GM19351 (cell line): ENCODE data around the gene KRT14.
"Not testable (repeated sequence)": the region's sequence is repeated elsewhere in the genome, so short reads cannot be mapped to it uniquely, and the experiment has no call there.

Experiments
- ATAC-seq: cut with Tn5 transposase; IDR thresholded peaks from one replicate; pipeline ENCODE4 v1.9.1; 2021; ENCODE audit warnings: mild to moderate bottlenecking, moderate library complexity; ENCODE audit not compliant: unreplicated experiment

The KRT14 gene

DNA sequence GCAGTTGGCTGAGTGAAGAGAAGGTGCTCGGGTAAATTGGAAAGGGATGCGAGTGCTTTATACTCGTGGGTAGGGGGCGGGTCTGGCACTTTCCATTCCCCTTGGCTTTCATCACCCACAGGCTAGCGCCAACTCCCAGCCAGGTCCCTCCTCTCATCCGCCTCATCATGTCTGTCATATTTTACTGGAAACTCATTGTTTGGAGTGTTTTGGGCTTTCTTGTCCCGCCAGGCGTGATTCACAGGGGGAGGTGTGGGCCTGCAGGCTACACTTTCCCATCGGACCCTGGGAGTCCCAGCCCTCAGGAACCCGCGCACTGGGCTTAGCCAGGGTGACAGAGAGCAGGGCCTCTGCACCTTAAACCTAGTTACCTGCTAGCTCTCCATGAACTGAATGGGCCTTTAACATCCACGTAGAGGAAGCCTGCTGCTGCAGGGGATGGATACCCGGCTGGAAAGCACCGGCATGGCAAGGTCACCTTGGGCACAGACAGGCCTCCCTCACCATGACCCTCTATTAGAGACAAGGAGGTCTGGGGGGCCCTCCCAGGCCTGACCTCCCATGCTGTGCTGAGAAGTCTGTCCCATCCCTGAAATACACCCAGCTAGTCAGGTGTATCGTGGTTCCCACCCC lies at the start of gene KRT14:
TSS of gene KRT14 (minus strand) at position 33 of the 633 bp plus-strand sequence. CDS start 61 bp downstream, outside the sequence.
- no peak for ATAC-seq

GRCh38 chr17:41635121-41636097 lies 48.7 kb upstream of the KRT14 start:
- ATAC-seq, result no peak

- no peak for ATAC-seq
These were observed 47.9 kb upstream of the KRT14 start for GRCh38 chr17:41634639-41635038.

- no peak for ATAC-seq
These were observed 47.0 kb upstream of the KRT14 start for GRCh38 chr17:41633556-41634199.

- no peak for ATAC-seq
These were observed 45.9 kb upstream of the KRT14 start for GRCh38 chr17:41632482-41633105.

GRCh38 chr17:41631898-41632285 lies 45.2 kb upstream of the KRT14 start:
- no peak for ATAC-seq

DNA sequence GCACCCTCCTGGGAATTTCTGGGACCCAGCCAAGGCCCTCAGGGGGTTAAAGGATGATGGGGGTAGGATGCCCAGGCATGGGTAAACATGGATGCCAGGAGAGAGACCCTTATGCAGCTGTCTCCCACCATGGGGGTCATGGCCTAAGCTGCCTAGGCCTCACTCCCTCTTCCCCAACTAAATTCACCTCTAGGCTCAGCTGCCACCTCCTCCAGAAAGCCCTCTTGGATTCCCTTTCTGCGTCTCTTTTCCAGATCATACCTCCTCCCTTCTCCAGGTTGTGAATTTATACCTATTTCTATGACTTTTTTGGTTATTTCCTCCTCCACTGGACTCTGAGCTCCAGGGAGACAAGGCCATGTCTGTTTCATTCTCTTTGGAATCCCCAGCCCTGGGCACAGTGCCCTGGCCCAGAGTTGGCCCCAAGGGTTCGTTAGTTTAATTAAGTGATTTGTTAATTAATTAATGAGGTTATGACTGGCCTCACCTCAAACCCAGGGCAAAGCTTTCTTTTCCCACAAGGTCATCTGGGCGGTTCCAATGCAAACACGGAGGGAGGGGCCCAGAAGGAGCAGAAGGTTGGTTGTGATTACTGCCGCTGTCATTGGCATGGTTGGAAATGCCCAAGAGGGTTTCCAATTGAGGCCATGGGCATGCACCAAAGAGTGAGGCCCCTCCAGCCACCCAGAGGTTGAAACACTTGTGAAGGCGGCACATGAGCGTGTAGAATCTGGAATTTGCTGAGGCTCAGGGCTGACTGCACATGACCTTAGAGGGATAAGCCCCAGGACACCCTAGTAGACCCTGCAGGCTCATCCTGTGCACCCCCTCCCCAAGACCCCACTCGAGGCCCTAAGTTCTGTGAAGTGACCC lies 44.6 kb upstream of the KRT14 start:
- ATAC-seq, result no peak

DNA sequence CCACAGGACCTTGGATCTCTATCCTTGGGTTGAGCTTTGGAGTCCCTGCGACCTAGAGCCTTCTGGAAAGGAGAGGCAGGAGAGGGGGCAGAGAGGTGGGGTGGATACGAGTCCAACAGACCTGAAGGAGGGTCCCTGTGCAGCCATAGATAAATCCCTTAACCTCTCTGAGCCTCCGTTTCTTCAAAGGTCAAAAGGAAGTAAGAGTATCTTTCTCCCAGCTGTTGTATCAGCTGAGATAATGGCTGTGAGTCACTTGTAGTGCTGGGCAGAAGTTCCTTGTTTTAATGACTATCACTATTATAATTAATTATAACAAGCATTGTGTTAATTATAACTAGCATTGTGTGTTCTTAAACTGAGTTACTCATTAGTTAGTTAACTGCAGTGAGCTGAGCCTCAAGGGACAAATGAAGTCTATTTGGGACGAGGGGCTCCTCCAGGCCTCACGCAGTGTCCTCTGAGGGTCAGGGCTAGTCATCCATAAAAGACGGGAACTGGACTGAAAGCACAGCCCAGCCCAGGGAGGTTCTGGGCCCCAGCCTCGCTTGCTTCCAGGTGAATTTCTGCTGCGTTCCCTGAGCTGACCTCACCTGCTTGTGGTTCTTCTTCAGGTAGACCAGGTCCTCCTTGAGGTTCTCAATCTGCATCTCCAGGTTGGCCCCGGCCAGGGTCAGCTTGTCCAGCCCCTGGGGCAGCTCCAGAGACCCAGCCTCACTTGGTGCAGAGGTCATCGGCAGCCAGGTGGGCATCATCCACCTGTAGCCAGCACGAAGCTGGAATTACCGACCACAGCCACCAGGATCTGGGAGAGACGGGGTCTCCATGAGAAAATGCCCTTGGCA lies 43.4 kb upstream of the KRT14 start:
- ATAC-seq, result no peak

DNA sequence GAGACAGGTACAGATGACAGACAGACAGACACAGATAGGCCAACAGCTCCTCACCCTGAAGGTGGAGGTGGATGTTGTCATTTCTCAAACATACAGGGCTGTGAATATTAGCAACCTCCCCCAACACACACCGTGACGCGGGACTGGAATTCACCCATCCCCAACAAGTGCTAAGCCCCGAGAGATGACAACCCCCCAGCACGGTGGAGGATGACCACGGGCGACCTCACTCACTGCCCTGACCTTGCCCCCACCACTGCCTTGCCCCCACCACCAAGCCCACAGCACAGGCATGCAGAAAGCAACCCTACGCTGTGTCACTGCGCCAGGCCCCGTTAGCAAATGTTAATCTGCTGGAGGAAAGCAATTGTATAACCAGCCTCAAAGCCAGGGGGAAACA lies 42.6 kb upstream of the KRT14 start:
- ATAC-seq, result no peak

GRCh38 chr17:41628621-41629255 lies 42.0 kb upstream of the KRT14 start:
- not testable (repeated sequence) for ATAC-seq

GRCh38 chr17:41628073-41628370 lies 41.3 kb upstream of the KRT14 start:
- ATAC-seq, result not testable (repeated sequence)

DNA sequence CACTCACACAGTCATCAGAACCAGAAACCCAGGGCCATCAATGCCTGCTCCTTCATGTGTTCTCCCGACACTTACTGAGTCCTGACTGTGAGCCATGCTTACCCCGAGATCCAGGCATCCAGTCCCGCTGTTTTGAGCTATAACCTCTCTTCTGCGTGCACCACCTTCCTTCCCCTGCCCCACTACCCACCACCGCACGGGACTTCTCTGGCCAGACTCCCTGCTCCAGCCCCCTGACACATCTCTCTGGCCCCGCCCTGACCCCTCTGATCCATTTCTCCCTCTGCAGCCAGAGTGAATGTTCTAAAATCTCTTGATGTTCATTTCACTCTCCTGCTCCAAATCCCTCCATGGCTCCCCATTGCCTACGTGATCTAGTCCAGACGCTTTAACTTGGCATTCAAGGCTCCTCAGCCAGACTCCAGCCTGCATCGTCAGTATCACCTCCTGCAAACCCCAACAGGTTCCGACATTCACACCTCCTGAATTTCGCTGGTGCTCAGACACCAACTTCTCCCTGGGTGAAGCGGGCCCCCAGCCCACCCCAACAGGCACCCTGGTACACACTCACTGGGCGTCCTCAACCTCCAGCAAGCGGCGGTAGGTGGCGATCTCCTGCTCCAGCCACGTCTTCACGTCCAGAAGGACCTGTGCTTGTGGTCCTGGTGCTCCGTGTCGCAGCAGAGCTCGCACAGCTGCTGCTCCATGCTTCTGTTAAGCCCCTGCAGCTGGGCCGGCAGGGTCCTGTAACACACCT lies 40.8 kb upstream of the KRT14 start:
- ATAC-seq, result no peak

DNA sequence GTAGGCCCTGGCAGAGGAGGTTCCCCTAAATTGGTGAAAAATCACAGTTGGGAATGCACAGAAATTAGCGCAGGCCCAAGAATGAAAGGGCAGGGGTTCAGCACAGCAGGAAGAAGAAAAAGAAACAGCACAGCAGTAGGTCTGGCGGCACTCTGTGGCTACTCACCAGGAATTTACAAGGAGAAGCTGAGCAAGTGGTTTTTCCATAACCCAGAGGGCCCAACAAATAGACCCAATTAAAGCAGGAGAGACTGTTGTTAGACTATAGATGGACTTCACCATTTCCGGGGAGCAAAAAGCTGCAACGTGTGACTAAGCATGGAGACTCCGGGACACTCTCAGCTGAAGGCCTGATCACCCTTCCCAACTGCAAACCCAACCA lies 40.2 kb upstream of the KRT14 start:
- not testable (repeated sequence) for ATAC-seq

GRCh38 chr17:41626028-41626913 lies 39.6 kb upstream of the KRT14 start:
- ATAC-seq, result not testable (repeated sequence)

- ATAC-seq, result no peak
These were observed 38.9 kb upstream of the KRT14 start for GRCh38 chr17:41625602-41626001.

DNA sequence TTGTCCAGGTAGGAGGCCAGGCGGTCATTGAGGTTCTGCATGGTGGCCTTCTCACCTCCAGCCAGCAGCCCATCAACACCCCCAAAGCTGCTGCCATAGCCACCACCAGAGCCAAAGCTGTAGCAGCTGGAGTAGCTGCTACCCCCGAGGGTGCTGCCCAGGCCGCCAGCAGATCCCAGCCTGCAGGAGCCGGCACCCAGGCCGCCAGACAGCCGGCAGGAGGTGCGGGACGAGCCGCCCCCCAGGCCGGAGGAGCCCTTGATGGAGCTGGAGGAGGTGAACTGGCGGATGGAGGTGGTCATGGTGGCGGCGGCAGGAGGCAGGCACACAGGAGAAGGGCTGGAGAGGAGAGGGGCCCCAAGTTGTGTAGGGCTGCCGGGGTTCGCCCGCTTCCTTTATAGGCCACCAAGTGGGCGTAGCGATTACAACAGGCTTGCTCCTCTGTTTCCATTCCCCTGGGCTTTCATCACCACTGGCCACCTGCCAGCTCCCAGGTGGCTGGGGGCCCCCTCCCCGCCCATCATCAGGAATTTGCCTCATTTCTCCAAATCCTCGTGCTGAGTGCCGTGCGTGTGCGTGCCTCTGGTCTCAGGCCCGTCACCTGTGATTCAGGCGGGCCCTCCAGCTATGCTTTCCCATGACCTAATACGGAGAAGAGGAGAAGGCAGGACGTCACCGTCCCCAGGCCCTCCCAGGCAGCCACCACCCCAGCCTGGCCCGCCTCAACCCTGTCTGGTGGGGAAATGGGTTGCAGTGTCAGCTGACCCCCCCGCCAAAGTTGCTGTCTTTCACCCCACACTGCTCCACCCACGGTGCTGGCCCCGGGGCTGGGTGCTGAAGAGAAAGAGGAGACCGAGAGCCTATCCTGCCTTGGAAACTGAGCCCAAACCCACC lies 37.8 kb upstream of the KRT14 start, which contains the start of gene KRT17:
TSS of gene KRT17 (minus strand) at position 368 of the 894 bp plus-strand sequence. CDS start at position 302, 66 bp downstream.
- no peak for ATAC-seq
